ENCODE measurements around the gene NLRP5. TPM values are rescaled to one million over a fixed set of nuclear protein-coding genes. Genes with fewer than 3 reads are reported as not detected.

NLRP5 gene
- total RNA-seq, 1 experiment from 2014 or later = not detected

DNA sequence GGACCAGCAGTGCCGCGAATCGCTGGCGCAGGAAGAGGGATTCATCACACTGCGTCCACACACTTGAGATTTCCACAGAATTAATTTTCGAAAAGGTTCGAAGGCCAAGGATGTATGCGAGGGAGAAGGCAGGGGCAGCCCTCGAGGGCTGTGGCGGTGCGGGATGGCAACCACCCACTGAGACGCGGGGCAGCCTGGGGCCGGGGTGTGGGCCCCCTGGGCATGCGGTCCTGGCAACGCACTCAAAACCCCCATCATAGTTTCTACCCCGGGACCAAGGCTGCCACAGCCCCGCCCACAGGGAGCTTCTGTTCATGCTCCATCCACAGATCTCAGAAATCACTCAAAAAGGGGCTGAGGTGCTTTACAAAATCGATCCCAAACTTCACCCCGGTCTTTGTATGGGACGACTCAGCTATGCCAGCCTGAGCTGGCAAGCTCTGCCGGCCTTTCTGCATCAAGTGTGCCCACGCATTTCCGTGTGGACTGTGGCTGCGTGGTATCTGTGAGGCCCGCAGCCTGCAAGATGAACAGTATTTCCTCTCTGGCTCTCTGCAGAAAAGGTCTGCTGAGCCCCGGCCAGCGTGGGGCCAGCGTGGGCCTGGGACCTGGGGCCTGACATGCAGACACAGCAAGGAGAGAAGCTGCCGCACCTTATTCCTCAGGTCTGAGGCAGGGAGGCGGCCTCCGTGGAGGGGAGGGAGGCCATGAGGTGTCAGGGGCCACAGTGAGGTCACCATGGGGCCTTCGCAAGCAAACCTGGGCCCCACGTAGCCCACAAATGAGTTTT, 115.4 kb downstream of the NLRP5 start:
- POLR2A ChIA-PET = no interaction called here
- CTCF ChIA-PET = no interaction called here

DNA sequence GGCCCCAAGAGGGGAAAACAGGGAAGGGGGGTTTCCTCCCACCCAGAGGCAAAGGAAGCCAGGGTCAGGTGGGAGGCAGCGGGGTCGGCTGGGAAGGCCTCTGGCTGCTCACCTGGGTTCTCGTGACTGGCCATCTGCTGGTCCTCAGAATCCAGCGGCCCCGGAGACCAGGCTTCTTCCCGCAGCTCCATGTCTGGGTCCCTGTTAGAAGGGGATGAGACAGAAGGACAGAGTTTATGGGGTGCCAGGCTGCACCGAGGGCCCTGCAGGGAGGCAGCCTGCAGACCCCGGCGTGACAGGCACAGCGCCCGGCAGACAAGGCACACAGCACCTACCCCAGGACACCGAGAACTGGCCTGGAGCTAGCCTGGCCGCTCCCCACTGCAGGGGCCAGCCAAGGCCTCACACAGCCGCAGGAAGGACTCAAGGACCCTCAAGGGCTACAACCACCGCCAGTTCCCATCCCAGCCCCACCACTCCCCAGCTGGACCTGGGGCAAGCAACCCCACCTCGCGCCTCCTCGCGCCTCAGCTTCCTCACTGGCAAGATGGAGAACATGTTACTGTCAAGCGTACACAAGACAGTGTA, 116.5 kb downstream of the NLRP5 start:
- peaks cover 6% of the 10 kb centered on the region for H3K36me3 ChIP-seq (ENCODE audit: control insufficient read depth, insufficient read depth, low read length)
- intact Hi-C loops (cut with micrococcal nuclease; ENCODE audit: unreplicated experiment) (no loop called here), in situ Hi-C loops (cut with HindIII; ENCODE audit: low pct_unique_long_range_greater_than_20kb, low sequenced_read_pairs) (no loop called here)
- DNase-seq (ENCODE audit: low read depth, low spot score) (no peak), ATAC-seq (no peak)
- no peaks in the 10 kb centered on the region for H3K9me3 ChIP-seq (ENCODE audit: control insufficient read depth, insufficient read depth, low read depth, low read length)
- no peak overlapping the region for H3K4me3 ChIP-seq (ENCODE audit: low read depth in 2 of 2, low read length in 2 of 2)
- H3K27ac ChIP-seq (ENCODE audit: low read length) = peak overlapping the region; percentile 59
- TF ChIP-seq, protein P1, sequence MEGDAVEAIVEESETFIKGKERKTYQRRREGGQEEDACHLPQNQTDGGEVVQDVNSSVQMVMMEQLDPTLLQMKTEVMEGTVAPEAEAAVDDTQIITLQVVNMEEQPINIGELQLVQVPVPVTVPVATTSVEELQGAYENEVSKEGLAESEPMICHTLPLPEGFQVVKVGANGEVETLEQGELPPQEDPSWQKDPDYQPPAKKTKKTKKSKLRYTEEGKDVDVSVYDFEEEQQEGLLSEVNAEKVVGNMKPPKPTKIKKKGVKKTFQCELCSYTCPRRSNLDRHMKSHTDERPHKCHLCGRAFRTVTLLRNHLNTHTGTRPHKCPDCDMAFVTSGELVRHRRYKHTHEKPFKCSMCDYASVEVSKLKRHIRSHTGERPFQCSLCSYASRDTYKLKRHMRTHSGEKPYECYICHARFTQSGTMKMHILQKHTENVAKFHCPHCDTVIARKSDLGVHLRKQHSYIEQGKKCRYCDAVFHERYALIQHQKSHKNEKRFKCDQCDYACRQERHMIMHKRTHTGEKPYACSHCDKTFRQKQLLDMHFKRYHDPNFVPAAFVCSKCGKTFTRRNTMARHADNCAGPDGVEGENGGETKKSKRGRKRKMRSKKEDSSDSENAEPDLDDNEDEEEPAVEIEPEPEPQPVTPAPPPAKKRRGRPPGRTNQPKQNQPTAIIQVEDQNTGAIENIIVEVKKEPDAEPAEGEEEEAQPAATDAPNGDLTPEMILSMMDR (IDR thresholded peaks at IDR 0.05) = no peak
- TF ChIP-seq TCF7L2 (IDR thresholded peaks at IDR 0.05; ENCODE audit: low read depth, low read length) (no peak), SIN3A (IDR thresholded peaks at IDR 0.05; ENCODE audit: borderline replicate concordance, insufficient read depth, low read depth, low read length) (no peak), POLR2AphosphoS5 (IDR thresholded peaks at IDR 0.05; ENCODE audit: low read depth, low read length) (no peak)
- TF ChIP-seq, protein P2, sequence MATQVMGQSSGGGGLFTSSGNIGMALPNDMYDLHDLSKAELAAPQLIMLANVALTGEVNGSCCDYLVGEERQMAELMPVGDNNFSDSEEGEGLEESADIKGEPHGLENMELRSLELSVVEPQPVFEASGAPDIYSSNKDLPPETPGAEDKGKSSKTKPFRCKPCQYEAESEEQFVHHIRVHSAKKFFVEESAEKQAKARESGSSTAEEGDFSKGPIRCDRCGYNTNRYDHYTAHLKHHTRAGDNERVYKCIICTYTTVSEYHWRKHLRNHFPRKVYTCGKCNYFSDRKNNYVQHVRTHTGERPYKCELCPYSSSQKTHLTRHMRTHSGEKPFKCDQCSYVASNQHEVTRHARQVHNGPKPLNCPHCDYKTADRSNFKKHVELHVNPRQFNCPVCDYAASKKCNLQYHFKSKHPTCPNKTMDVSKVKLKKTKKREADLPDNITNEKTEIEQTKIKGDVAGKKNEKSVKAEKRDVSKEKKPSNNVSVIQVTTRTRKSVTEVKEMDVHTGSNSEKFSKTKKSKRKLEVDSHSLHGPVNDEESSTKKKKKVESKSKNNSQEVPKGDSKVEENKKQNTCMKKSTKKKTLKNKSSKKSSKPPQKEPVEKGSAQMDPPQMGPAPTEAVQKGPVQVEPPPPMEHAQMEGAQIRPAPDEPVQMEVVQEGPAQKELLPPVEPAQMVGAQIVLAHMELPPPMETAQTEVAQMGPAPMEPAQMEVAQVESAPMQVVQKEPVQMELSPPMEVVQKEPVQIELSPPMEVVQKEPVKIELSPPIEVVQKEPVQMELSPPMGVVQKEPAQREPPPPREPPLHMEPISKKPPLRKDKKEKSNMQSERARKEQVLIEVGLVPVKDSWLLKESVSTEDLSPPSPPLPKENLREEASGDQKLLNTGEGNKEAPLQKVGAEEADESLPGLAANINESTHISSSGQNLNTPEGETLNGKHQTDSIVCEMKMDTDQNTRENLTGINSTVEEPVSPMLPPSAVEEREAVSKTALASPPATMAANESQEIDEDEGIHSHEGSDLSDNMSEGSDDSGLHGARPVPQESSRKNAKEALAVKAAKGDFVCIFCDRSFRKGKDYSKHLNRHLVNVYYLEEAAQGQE (IDR thresholded peaks at IDR 0.05; ENCODE audit: insufficient read depth in 1 of 2, low read depth in 2 of 2, low read length in 1 of 2) = no peak
- ChIA-PET POLR2A (no interaction called here), CTCF (no interaction called here)
- no TSS peak for BruUV-seq (replicated peaks)
- no peaks in the 10 kb centered on the region for H3K27me3 ChIP-seq (ENCODE audit: control insufficient read depth, insufficient read depth, low read length)
- peaks cover 40% of the 10 kb centered on the region for H3K4me1 ChIP-seq (ENCODE audit: control insufficient read depth, insufficient read depth, low read length)

More for the DNA sequence above, 115.4 kb downstream of the NLRP5 start:
- no peaks in the 10 kb centered on the region for H3K9me3 ChIP-seq (ENCODE audit: control insufficient read depth, insufficient read depth, low read depth, low read length)
- intact Hi-C loops (cut with micrococcal nuclease; ENCODE audit: unreplicated experiment) (no loop called here), in situ Hi-C loops (cut with HindIII; ENCODE audit: low pct_unique_long_range_greater_than_20kb, low sequenced_read_pairs) (no loop called here)
- H3K4me1 ChIP-seq (ENCODE audit: control insufficient read depth, insufficient read depth, low read length) = peaks cover 28% of the 10 kb centered on the region
- 0 out of 2 replicates have a peak overlapping the region, but pooled peaks have one; percentile 18 for H3K27ac ChIP-seq (ENCODE audit: low read length)
- DNase-seq (ENCODE audit: low read depth, low spot score) (no peak), ATAC-seq (no peak)
- TF ChIP-seq, protein P2 (IDR thresholded peaks at IDR 0.05; ENCODE audit: insufficient read depth in 1 of 2, low read depth in 2 of 2, low read length in 1 of 2) = no peak
- TF ChIP-seq POLR2AphosphoS5 (IDR thresholded peaks at IDR 0.05; ENCODE audit: low read depth, low read length) = no peak
- TF ChIP-seq SIN3A (IDR thresholded peaks at IDR 0.05; ENCODE audit: borderline replicate concordance, insufficient read depth, low read depth, low read length) = no peak
- TF ChIP-seq TCF7L2 (IDR thresholded peaks at IDR 0.05; ENCODE audit: low read depth, low read length) = no peak
- TF ChIP-seq, protein P1 (IDR thresholded peaks at IDR 0.05) = no peak
- no TSS peak for BruUV-seq (replicated peaks)
- peaks cover 6% of the 10 kb centered on the region for H3K36me3 ChIP-seq (ENCODE audit: control insufficient read depth, insufficient read depth, low read length)
- H3K4me3 ChIP-seq (ENCODE audit: low read depth in 2 of 2, low read length in 2 of 2) = no peak overlapping the region
- no peaks in the 10 kb centered on the region for H3K27me3 ChIP-seq (ENCODE audit: control insufficient read depth, insufficient read depth, low read length)
